HepG2 (cell line): ENCODE results near the gene OR5K2. TPM values are rescaled to one million over a fixed set of nuclear protein-coding genes. Genes with fewer than 3 reads are reported as not detected.

Experiments
- ATAC-seq: fragments of 200-7000 bp; cut with Tn5 transposase; 3 replicates; pipeline ENCODE4 v1.9.1; 2020; ENCODE audit warnings: mild to moderate bottlenecking, moderate library complexity
- BruUV-seq: library from RNA; stranded (reverse); fragments of 400-500 nt; replicated peaks from 2 replicates; lab custom pipeline; 2021; lab: Mats Ljungman, UMichigan
- CTCF ChIA-PET: fragments of 300-600 bp; formaldehyde crosslinking; extraction: SDS; loops from one replicate; lab custom pipeline; 2021; ENCODE audit warnings: low total read pairs, inconsistent platforms, low intra/inter-chr PET ratio; lab: Yijun Ruan, JAX
- POLR2A ChIA-PET: fragments of 350-600 bp; sonication (Branson Sonifier 250); formaldehyde crosslinking; loops from one replicate; lab custom pipeline; 2020; ENCODE audit warnings: antibody characterized with exemption, inconsistent platforms; lab: Yijun Ruan, JAX
- DNase-seq: peaks from one replicate; pipeline ENCODE4 v3.0.0-alpha.2; 2015; ENCODE audit warnings: low spot score
- FAIRE-seq: peaks from 3 replicates; lab custom pipeline; 2011; peaks lifted over from hg19 to GRCh38; lab: Jason Lieb, UNC
- H2AFZ ChIP-seq: one replicate; pipeline ENCODE4 v1.6.1; 2011; ENCODE audit warnings: low read length, inconsistent platforms
- H3K27ac ChIP-seq: fragments of 300-600 bp; 3 replicates; pipeline ENCODE4 v1.8.0; 2011; ENCODE audit warnings: mixed run types, mild to moderate bottlenecking, mixed read lengths, low read length, inconsistent platforms; ENCODE audit not compliant: insufficient read depth; ENCODE audit errors: extremely low read length
- H3K27me3 ChIP-seq, 2 experiments: fragments of 200-600 bp in 1 of 2; 2 replicates in 1 of 2; 3 replicates in 1 of 2; pipeline versions ENCODE4 v1.6.0 to v1.8.0; 2011; ENCODE audit warnings: low read length in 2 of 2, mild to moderate bottlenecking in 2 of 2, moderate library complexity in 2 of 2, inconsistent platforms in 1 of 2; ENCODE audit not compliant: insufficient read depth in 2 of 2, control insufficient read depth in 1 of 2
- H3K36me3 ChIP-seq, 2 experiments: fragments of 200-600 bp in 1 of 2; replicated peaks in 1 of 2; 2 replicates in 1 of 2; 3 replicates in 1 of 2; pipeline versions ENCODE4 v1.5.1 to v1.8.0; 2011; ENCODE audit warnings: low read length in 2 of 2, inconsistent platforms in 1 of 2; ENCODE audit not compliant: insufficient read depth in 2 of 2, control insufficient read depth in 1 of 2
- H3K4me1 ChIP-seq: 2 replicates; pipeline ENCODE4 v1.5.1; 2012; ENCODE audit warnings: low read length, inconsistent platforms; ENCODE audit not compliant: insufficient read depth
- H3K4me2 ChIP-seq: 2 replicates; pipeline ENCODE4 v1.6.0; 2011; ENCODE audit warnings: low read depth, low read length, inconsistent platforms
- H3K4me3 ChIP-seq, 3 experiments: fragments of 200-600 bp in 1 of 3; sonication (generic), shearing (Covaris generic) in 1 of 3; replicated peaks in 1 of 3; 2 replicates each; pipeline ENCODE4 v1.5.1; 2011 to 2016; ENCODE audit warnings: low read length in 3 of 3, inconsistent platforms in 2 of 3, low read depth in 2 of 3, mild to moderate bottlenecking in 2 of 3, control low read depth in 1 of 3, mixed read lengths in 1 of 3; ENCODE audit not compliant: insufficient read depth in 1 of 3
- H3K79me2 ChIP-seq: one replicate; pipeline ENCODE4 v1.6.1; 2011; ENCODE audit warnings: low read length, inconsistent platforms; ENCODE audit not compliant: insufficient read depth
- H3K9ac ChIP-seq: 2 replicates; pipeline ENCODE4 v1.6.0; 2011; ENCODE audit warnings: mild to moderate bottlenecking, low read depth, low read length, inconsistent platforms; ENCODE audit not compliant: insufficient read depth
- H3K9me3 ChIP-seq: 2 replicates; pipeline ENCODE4 v1.5.1; 2012; ENCODE audit warnings: mild to moderate bottlenecking, low read length
- H4K20me1 ChIP-seq: 2 replicates; pipeline ENCODE4 v1.6.0; 2011; ENCODE audit warnings: inconsistent platforms, mild to moderate bottlenecking, low read length, moderate library complexity; ENCODE audit not compliant: insufficient read depth
- CTCF ChIP-seq: sonication (generic); formaldehyde crosslinking; IDR thresholded peaks from 2 replicates; pipeline ENCODE4 v1.5.0; 2020; ENCODE audit warnings: mild to moderate bottlenecking, missing genetic modification reagents, moderate library complexity
- E2F1 ChIP-seq: sonication (generic); formaldehyde crosslinking; IDR thresholded peaks from 2 replicates; pipeline ENCODE4 v1.5.0; 2020; ENCODE audit warnings: missing genetic modification reagents
- GATAD2A ChIP-seq: IDR thresholded peaks from 2 replicates; pipeline ENCODE4 v1.6.1; 2016
- MIER2 ChIP-seq: IDR thresholded peaks from 2 replicates; pipeline ENCODE4 v1.6.1; 2016; ENCODE audit warnings: missing biosample characterization, missing genetic modification reagents
- NR0B2 ChIP-seq: sonication (generic); formaldehyde crosslinking; IDR thresholded peaks from 2 replicates; pipeline ENCODE4 v1.4.0; 2020; ENCODE audit warnings: mild to moderate bottlenecking, missing genetic modification reagents
- NRL ChIP-seq: sonication (generic); formaldehyde crosslinking; IDR thresholded peaks from 2 replicates; pipeline ENCODE4 v1.5.0; 2020; ENCODE audit warnings: missing genetic modification reagents, mild to moderate bottlenecking, moderate library complexity, borderline replicate concordance
- SYNCRIP ChIP-seq: fragments of 200-400 bp; formaldehyde crosslinking; IDR thresholded peaks from 2 replicates; pipeline ENCODE4 v1.6.1; 2018; ENCODE audit warnings: mild to moderate bottlenecking, low read depth, low read length; ENCODE audit not compliant: insufficient read depth
- THRA ChIP-seq: sonication (generic); formaldehyde crosslinking; IDR thresholded peaks from 2 replicates; pipeline ENCODE4 v1.4.0; 2020; ENCODE audit warnings: missing genetic modification reagents, borderline replicate concordance
- ZNF512 ChIP-seq: sonication (generic); formaldehyde crosslinking; IDR thresholded peaks from 2 replicates; pipeline ENCODE4 v1.4.0; 2020; ENCODE audit warnings: mild to moderate bottlenecking, missing genetic modification reagents
- ZNF552 ChIP-seq: sonication (generic); formaldehyde crosslinking; IDR thresholded peaks from 2 replicates; pipeline ENCODE4 v1.9.0; 2022; ENCODE audit warnings: missing genetic modification reagents, mild to moderate bottlenecking, borderline replicate concordance
- ZNF768 ChIP-seq: sonication (generic); formaldehyde crosslinking; IDR thresholded peaks from 2 replicates; pipeline ENCODE4 v1.4.0; 2020; ENCODE audit warnings: missing genetic modification reagents
- WGBS: methylation state at CpG from one replicate; pipeline ENCODE4 v1.1.6; 2017; ENCODE audit warnings: low lambda C conversion rate; 5-methylcytosine and 5-hydroxymethylcytosine counted together
- in situ Hi-C: cut with HindIII; loops from 2 replicates; pipeline ENCODE4 v1.10.0; 2017; ENCODE audit warnings: low pct_unique_long_range_greater_than_20kb; ENCODE audit not compliant: extremely low pct_ligation_motif_present
- intact Hi-C: fragments of 100-400 bp; cut with micrococcal nuclease; formaldehyde crosslinking; loops from one replicate; pipeline ENCODE4 v1.10.0; 2022; ENCODE audit not compliant: unreplicated experiment
- polyA plus RNA-seq, 8 experiments: library from polyadenylated mRNA; depleted of rRNA in 3 of 8; stranded (reverse) in 7 of 8; unstranded in 1 of 8; fragments of >200 nt; fragmentation: Illumina TruSeq in 4 of 8; extraction: Trizol in 4 of 8; gene quantifications; 2 replicates each; pipeline versions ENCODE4 v1.2.1 to v1.2.3, GENCODE V29; 2011 to 2016; ENCODE audit warnings: low read depth in 4 of 8, missing spikeins in 1 of 8, mixed read lengths in 1 of 8; ENCODE audit not compliant: insufficient read depth in 1 of 8
- total RNA-seq, 5 experiments: library from RNA; depleted of rRNA; stranded (reverse); fragments of >200 nt; fragmentation: Illumina TruSeq; extraction: Trizol; gene quantifications; 2 replicates each; pipeline ENCODE4 v1.2.3, GENCODE V29; 2016; ENCODE audit warnings: low read depth in 1 of 5

The OR5K2 gene
- total and polyA plus RNA-seq, 2 of the 13 experiments (the other 11 are each of a cell fraction or from before 2014, with no cell fraction given): not detected

GRCh38 chr3:98501863-98502576 is 4.5 kb downstream of the OR5K2 start:
- CTCF ChIA-PET: no interaction called here
- Histone ChIP-seq H3K27ac (no peak overlapping the region), H3K27me3 (no peaks in the 10 kb centered on the region), H4K20me1 (no peaks in the 10 kb centered on the region), H3K4me2 (no peak overlapping the region), H3K36me3 (no peaks in the 10 kb centered on the region), H3K4me1 (no peaks in the 10 kb centered on the region), H3K4me3 (no peak overlapping the region), H3K9ac (no peak overlapping the region), H3K79me2 (no peaks in the 10 kb centered on the region), H3K9me3 (no peaks in the 10 kb centered on the region), H2AFZ (no peak overlapping the region)
- DNase-seq: no peak
- intact Hi-C loops (no loop called here), in situ Hi-C loops (no loop called here)
- TF ChIP-seq SYNCRIP (no peak), GATAD2A (CRISPR knock-in tag) (no peak), ZNF512 (CRISPR knock-in tag) (no peak), ZNF768 (CRISPR knock-in tag) (no peak)
- no TSS peak for BruUV-seq
- WGBS: 76% methylated on average over 5 of the region's 5 CpGs
- POLR2A ChIA-PET: no interaction called here
- no peak for FAIRE-seq
- no peak for ATAC-seq

GRCh38 chr3:98504539-98504938 is 7.1 kb downstream of the OR5K2 start:
- POLR2A ChIA-PET: no interaction called here
- Histone ChIP-seq H3K4me2 (no peak overlapping the region), H3K9ac (no peak overlapping the region), H3K27me3 (no peaks in the 10 kb centered on the region), H3K4me3 (no peak overlapping the region), H3K36me3 (no peaks in the 10 kb centered on the region), H3K9me3 (no peaks in the 10 kb centered on the region), H3K4me1 (no peaks in the 10 kb centered on the region), H2AFZ (no peak overlapping the region), H3K27ac (no peak overlapping the region), H4K20me1 (no peaks in the 10 kb centered on the region), H3K79me2 (no peaks in the 10 kb centered on the region)
- intact Hi-C loops: no loop called here
- ATAC-seq (no peak), FAIRE-seq (no peak), DNase-seq (no peak)
- 30% methylated on average over 4 of the region's 4 CpGs for WGBS
- CTCF ChIA-PET: no interaction called here
- in situ Hi-C loops: no loop called here
- no TSS peak for BruUV-seq
- TF ChIP-seq ZNF552 (CRISPR knock-in tag): no peak
- TF ChIP-seq E2F1: no peak
- no peak for TF ChIP-seq CTCF (CRISPR knock-in tag)
- no peak for TF ChIP-seq NRL (CRISPR knock-in tag)
- no peak for TF ChIP-seq NR0B2 (CRISPR knock-in tag)
- no peak for TF ChIP-seq MIER2 (CRISPR knock-in tag)
- TF ChIP-seq THRA (CRISPR knock-in tag): no peak
